ENCODE data around the gene EFCAB6.

DNA sequence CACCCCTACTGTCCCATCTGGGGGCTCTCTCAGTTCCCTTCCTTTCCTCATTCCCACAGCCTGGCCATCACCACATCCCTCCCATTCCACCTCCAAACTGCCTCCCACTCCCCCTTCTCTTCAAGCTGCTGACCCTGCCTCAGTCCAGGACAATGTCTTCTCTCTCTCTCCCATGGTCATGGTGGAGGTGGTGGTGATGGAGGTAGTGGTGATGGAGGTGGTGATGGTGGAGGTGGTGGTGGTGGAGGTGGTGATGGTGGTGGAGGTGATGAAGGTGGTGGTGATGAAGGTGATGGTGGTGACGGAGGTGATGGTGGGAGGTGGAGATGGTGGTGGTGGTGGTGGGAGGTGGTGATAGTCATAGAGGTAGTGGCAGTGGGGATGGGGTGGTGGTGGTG lies 313.2 kb downstream of the EFCAB6 start:
- TF ChIP-seq, protein P1, sequence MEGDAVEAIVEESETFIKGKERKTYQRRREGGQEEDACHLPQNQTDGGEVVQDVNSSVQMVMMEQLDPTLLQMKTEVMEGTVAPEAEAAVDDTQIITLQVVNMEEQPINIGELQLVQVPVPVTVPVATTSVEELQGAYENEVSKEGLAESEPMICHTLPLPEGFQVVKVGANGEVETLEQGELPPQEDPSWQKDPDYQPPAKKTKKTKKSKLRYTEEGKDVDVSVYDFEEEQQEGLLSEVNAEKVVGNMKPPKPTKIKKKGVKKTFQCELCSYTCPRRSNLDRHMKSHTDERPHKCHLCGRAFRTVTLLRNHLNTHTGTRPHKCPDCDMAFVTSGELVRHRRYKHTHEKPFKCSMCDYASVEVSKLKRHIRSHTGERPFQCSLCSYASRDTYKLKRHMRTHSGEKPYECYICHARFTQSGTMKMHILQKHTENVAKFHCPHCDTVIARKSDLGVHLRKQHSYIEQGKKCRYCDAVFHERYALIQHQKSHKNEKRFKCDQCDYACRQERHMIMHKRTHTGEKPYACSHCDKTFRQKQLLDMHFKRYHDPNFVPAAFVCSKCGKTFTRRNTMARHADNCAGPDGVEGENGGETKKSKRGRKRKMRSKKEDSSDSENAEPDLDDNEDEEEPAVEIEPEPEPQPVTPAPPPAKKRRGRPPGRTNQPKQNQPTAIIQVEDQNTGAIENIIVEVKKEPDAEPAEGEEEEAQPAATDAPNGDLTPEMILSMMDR (IDR thresholded peaks at IDR 0.05): no peak
- TF ChIP-seq POLR2A (IDR thresholded peaks at IDR 0.05) (no peak), POLR2AphosphoS5 (IDR thresholded peaks at IDR 0.05) (no peak)

All from transverse colon (tissue), 4 donors.